ENCODE measurements around the gene GPA33.

Gene GPA33

DNA sequence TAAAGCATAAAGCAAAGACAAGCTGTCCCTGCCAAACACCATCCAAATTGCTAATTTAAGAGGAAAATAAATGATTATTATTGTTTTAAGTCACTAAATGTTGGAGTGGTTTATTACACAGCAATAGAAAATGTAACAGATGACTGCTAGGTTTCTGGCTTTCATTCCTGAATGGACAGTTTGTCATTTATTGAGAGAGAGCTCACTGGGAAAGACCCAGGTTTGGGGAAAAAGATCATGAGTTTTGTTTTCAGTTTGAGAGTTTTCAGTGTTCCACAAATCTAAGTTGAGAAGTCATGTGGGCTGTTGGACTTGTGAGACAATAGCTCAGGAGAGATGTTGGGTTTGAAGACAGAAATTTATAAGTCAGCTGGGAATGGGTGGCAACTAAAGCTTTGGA, 5.4 kb downstream of the GPA33 start:
- DNase-seq = no peak

DNA sequence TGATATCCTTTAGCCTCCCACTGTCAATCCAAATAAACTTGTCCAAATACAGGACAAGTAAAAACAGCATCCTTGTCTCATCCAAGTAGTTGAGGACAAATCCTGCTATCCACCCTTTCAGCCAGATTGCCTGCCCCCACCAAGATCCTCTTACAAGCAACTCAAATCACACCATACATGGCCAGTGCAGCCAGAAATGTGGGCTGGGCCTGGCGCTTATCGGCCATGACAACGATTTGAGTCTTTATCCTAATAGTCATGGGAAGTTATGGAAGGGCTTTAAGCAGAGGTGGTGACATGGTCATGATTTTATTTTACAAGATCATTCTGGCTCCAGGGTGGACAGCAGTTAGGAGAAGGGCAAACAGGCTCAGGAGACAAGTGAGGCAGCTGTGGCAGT, 6.3 kb downstream of the GPA33 start:
- no peak for DNase-seq

DNA sequence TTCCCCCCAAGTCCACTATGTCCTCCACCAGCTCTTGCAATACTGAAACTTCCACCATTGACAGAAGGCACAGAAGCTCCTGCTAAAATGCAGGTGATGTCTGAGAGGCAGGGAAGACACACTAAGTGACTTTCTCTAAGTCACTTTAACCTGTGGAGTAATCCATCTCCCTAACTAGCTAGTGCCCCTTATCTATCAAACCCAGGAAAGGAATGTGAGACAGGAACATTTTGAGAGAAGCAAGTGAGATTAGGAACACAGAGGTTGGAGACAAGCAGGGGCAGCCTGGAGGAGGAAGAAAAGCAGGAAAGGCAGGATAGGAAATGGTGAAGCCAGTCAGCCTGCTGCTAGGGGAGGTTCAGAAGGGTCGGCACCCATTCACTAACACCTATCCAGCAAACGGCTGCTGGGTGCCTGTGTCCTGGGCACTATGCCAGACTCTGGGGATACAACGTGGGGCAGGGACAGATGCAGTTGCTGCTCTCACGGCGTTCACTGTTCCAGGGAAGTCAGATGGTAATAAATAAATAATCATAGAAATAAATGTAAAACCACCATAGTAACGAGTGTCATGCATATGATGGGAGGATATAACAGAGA, 7.0 kb downstream of the GPA33 start:
- no peak for DNase-seq

DNA sequence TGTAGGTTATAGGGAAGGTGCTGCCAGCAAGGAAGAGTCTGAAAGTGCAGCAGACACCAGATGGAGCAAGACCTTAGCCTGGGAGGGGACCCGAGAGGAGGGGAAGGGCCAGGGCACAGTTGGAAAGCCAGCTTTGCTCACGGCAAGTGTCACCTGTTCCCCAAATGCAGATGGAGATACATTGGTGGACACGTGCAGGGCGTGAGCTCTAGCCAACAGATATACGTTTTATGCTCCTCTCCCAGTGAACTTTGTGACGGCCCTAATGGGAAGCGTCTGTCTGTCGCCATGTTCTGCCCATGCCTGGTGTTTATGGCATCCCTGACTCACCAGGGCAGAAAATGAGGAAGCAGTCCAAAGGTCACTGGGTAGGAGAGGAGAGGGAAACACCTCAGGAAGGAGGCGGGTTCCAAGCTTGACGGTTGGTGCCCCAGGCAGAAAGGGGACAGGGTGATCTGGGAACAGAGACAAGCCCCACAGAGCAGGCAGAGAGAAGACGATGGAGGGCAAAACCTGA, 7.6 kb downstream of the GPA33 start:
- DNase-seq = no peak

DNA sequence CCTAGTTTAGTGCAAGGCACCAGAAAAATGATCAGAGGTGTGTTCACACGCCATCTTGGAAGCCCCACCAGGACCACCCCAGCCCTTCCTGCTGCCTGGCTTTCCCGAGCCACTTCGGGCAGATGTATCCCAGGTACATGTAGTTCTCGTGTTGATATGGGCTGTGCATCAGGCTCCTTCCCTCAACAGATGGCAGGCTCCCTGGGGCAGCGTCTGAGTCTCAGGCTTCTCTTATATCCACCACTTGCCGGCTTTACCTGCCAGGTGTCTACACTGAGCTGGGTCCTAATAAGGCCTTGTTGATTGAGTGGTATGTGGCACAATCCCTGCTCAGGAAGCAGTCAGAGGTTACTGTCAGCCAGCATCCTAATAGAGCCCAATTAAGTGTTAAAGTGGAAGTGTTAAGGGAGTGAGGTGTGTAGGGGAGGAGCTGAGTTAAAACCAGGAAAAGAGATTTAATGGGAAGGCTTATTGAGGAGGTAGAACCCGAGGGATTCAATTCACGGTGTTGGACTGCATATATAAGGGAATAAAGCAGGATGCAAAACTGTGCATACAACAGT, 8.5 kb downstream of the GPA33 start:
- DNase-seq = no peak

DNA sequence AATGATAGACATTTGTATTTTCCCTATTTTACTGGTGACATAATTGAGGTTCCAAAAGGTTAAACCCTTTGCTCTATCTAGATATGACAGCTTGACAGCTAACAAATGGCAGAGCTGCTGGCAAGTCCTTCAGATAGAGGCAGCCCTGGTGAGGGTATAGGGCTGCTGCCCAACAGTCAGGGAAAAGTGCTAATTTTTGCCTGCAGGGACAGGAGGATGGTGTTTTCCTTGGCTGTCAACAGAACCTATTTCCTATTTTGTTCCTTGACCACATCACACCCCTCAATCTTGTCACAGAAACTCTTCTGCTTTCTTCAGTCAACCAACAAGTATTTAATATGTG, 12.3 kb downstream of the GPA33 start:
- no peak for DNase-seq

DNA sequence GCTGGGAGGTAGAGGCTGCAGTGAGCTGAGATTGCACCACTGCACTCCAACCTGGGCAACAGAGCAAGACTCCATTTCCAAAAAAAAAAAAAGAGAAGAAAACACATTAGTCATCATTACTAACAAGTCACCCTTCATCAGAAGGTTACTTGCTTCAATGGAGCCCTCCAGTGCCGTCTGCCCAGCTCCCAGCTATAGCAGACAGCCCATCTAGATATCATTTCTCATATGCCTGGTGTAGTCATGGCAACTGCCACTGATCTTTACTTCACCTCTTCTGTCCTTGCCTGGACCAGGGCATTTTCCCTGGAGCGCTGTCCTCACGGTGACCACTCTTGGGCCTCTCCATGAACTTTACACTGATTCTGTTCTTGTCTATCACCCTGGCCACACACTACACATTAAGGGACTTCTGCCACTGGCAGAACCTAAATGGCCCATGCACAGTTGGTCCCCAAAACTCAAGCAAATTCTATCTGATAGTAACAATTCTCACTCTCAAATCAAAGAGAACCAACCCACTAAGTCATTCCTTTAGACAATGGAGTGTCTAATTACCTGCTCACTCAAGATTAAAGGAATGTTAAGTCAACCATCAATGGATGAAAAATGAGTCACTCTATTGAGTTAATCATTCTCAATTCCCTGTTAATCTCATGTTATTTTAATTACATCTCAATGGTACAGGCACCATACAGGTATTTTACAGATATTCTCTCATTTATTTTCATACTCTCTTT, 12.9 kb downstream of the GPA33 start:
- no peak for DNase-seq

DNA sequence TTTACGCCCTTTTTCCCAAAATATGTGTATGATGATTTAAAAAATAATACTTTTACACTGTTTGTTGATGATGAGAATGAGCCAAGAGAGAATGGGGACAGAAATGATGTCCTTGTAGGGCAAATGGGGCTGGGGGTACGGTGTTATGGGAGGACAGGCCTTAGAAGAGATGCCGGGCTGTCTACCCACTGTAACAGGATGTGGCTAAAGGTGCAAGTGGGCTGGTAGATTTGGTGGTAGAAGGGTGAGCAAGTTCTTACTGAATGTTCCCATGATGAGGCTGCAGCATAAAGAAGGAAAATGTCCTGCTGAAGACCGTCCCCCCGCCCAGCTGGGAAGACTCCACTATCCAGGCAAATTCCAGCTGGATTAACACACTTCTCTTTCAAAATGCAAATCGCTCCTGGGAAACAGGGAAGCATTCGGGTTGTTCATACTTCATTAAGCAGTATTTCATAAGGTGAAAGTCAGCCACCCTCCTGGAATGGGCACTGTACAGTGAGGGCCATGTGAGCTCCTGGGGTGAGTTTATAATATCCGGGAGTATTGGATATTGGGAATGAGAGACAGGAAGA, 14.0 kb downstream of the GPA33 start:
- DNase-seq = no peak

DNA sequence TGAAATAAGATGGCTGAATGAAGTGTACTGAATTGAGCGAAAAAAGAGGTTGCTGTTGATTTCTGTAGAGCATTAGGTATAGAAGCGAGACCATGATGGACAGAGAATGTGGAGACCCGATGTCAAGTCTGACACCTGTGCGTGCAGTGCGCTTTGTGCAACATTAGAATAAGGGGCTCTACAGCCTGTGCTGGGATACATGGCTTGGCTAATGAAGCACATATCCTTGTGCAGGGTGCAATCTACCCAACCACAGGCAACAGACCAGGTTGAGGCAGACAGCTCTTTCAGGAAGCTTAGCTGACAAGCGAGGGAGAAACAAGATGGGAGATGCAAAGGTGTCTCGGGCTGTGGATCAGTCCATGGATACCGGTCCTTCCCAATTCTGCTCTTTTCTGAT, 18.9 kb downstream of the GPA33 start:
- no peak for DNase-seq

DNA sequence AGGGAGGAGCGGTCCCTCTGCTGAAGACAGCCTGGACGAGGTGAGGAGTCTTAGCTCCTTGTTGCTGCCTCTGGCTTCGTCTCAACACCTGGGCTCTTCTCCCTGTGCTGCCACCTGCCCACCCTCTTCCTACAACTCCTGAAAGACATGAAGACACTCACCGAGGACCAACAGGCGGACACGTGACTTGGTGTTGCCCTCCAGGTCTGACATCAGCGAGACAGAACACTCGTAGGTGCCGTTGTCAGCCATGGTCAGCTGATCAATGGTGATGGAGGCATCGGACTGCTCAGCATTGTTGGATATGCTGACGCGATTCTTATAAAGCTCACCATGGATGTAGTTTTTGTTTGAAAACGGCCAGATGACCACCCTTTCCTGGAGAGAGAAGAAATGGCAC, 21.4 kb downstream of the GPA33 start:
- DNase-seq = no peak

DNA sequence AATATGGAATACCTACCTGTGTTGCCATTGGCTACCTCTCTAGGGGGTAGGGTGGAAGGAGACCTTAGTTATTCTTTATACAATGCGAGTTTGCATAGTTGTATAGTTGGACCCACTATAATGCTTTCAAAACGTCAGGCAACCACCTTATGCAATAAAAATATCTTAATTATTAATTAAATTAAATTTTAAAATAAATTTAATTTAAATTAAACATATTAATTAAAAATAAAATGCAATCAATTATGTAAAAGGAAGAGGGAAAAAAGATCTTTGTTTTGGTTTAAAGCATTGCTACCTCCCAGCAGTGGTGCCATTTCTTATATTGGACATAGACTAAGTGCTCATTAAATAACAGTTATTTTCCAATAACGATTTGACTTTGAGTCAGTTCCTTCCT, 22.3 kb downstream of the GPA33 start:
- DNase-seq = no peak

DNA sequence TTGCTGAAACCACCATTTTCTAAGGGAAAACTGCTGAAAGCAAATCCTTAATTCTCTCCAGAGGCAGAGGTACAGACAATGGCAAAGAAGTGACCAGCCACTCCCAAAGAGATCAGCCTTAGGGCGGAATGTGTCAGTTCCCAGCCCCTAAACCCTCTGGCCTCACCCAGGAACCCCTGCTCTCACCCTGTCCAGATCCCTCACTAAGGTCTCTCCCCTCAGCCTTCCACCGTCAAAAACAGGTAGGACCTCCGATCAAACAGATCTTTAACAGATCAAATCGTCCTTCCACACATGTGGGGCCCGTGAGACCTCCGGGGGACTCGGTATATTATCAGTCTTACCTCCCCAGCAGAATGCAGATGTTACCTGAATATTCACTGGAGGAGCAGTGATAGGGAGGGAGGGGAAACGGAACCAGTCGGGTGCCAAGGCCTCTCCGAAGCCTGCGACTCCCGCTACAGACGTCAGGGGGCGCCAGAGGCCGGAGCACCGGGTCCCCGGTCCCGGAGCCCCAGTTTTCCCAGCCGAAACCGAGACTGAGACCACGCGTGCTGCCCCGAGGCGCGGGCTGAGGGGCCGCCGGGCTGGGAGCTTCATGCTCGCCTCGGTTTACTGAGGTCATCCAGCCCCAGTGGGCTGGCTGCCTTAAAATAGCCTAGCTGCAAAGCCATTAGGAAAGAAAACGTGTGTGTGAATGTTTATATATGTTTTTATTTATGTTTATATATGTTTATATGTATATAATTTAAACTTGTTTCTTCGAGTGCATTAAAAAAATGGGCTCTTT, 23.6 kb downstream of the GPA33 start:
- peak; percentile 78 for DNase-seq

DNA sequence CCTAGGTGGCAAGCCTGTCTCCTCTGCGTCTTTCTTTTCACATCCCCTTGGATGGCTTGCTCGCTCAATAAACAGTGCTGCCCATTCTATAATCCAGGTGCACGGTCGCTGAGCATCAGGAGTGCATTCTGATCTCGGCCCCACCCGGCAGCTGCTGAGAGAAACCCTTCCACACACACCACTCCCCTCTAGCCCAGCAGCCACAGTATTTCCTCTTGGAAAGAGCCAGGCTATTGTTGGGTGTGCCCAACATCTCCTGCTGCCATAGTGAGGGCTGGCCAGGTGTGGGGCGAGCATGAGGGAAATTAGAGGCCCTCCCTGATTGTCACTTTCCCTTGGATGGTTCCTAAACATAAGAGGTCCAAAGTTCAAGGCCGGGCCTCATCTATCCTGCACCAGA, 24.7 kb downstream of the GPA33 start:
- DNase-seq = no peak

DNA sequence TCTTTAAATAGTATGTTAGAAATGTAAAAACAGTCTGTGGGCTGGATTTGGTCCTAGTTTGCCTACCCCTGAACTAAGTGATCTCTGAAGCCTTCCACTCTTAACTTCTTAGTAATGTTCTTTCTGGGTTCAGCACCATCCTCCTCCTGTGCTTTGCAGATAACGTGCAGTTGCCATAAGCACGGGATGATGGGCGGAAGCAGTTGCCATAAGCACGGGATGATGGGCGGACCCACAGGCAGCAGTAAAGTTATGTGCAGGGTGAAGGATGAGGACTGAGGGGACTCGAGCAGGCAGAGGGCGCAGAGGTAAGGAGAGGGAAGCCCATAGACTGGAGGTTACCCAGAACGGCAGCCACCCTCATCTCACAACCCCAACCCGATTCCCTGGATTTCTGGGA, 25.6 kb downstream of the GPA33 start:
- DNase-seq = no peak

DNA sequence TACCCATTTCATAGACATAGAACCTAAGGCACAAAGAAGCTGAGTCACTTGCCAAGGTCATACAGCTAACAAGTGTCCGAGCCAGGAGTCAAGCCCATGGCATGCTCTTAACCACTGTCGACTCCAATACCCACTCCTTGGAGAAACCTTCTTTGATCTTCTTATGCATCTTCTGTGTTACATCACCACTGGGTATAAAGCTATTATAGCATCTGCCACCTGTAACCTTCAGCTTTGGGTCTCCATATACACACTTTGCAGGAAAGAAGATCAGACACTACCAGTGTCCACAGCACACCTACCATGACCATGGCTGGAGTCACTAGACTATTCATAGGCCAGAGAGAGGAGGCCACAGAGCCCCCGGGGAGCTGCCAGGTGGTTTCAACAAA, 29.1 kb downstream of the GPA33 start:
- DNase-seq = no peak

DNA sequence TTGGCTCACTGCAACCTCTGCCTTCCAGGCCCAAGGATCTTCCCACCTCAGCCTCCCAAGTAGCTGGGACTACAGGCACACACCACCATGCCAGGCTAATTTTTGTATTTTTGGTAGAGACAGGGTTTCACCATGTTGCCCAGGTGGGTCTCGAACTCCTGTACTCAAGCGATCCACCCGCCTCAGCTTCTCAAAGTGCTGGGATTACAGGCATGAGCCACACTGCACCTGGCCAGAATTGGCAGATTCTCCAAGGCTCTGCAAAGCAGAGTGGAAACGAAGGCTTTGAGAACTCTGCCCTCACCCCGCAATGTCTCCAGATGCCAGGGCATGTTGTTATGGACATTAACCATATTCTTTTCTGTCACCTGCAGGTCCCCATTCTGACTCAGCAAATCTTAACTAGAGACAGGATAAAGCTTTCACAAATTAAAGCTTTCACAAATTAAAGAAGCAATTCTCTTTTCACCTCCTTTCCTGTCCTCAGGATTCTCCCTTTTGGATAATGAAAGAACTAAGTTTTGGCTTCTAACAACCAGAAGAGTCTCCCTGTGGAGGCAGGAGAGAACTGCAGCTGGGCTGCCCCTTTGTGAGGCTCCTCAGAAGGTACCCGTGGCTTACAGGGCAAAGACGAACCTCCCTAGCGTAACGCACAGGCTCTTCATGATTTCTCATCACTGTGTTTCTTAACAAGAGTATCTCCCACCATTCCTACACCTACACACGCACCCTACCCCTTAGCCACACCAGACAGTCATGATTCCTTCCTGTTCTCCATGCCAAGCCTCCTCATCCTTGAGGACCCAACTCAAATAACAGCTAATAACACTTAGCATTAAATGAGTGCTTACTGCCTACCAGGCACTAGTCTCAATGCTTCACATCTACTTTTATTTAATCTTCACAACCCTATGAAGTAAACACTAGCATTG, 29.8 kb downstream of the GPA33 start:
- DNase-seq = no peak

DNA sequence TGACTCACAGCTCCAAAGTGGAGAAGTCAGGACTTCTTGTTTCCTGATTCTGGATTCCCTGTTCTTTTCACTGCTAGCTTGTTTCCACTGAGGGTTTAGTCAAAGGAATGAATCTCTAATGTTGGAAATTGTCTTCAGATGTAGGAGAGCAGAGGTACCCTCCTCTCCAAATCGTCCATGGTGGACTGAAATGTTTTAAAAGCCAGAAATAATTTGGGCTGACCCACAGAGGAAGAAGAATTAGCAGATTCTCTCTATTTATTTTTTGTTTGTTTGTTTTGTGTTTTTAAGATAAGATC, 30.4 kb downstream of the GPA33 start:
- DNase-seq = no peak

DNA sequence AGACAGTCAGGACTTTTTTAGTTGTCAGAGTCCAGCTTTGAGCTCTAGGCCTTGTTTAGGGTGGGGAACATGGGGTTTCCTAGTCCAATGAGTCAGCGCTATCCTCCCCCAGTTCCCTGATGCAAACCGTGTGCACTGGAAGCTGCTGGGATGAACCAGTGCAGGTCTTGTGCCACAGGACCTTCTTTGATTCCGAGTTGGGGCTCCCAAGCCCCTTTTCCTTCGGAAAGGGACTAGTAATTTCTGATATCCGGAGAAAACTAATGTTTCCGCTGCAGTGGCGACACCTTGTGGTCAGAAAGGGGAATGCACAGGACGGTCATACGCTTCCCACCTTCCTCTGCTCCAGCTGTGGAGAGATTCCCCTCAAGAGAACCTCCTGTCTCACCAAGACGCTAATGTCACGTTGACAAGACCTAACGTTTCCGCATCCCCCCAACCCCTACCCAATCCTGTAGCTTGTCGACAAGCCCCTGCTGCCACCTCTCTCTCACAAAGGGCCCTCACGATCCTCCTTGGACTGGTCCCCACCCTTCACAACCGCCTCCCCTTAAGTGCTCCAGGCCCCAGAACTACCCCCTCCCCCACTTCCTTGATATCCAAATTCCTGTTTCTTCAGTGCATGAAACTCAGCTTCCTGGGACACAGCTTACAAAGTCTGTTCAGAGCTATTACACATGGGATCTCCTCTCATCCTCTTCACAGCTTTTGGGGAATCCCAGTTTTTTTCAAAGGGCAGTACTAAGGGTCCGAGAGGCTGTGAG, 30.9 kb downstream of the GPA33 start:
- peak; percentile 73 for DNase-seq

DNA sequence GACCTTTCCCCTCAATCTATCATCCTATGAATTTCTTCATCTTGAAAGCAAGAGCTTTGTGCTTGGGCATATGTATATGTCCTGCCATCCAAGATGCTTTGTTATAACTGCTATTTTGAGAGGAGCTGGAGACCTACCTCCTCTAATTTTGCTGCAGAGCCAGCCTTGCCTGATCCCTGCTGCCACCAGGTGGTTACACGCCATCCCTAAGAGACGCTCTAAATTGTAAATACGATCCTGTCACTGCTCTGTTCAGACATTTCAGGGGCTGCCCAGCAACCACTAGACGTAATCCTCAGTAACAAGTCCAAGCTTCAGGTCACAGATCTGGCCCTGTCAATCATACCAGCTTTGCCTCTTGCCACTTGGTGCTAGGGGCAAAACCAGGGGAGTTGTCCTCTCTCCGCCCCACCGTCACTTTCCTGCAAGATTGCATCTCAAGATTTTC, 32.9 kb downstream of the GPA33 start:
- DNase-seq = no peak

DNA sequence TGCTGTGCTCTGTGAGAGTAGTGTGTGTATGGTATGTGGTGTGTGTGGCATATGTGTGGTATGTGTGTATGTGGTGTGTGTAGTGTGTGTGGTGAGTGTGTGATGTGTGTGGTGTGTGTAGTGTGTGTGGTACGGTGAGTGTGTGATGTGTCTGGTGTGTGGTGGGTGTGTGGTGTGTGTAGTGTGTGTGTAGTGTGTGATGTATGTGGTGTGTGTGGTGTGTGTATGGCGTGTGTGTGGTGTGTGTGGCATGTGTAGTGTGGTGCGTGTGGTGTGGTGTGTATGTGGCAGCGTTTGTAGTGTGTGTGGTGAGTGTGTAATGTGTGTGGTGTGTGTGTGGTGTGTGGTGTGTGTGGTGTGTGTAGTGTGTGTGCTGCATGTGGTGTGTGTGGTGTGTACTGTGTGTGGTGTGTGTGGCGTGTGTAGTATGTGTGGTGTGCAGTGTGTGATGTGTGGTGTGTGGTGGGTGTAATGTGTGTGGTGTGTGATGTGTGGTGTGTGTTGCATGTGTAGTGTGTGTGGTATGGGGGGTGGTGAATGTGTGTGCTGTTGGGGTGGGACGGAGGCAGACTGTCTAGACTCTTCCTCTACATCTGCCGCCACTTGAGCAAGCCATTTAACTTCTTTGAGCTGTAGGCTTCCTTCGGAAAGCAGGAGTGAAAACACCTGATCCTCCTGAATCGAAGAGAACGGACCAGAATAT, 33.5 kb downstream of the GPA33 start:
- DNase-seq = no peak
